ENCODE measurements around the gene TEX55. TPM values are rescaled to one million over a fixed set of nuclear protein-coding genes. Genes with fewer than 3 reads are reported as not detected.

TEX55 gene
- total RNA-seq, 2 donors from 2014 or later = not detected

- Histone ChIP-seq H3K9me3 (no peaks in the 10 kb centered on the region), H3K4me1 (no peaks in the 10 kb centered on the region), H3K36me3 (no peaks in the 10 kb centered on the region), H3K4me3 (no peak overlapping the region), H3K27ac (no peak overlapping the region), H3K27me3 (no peaks in the 10 kb centered on the region)
- DNase-seq (ENCODE audit: low spot score) = no peak
- no peak for TF ChIP-seq CTCF (IDR thresholded peaks at IDR 0.05)
These were observed 24.9 kb downstream of the TEX55 start for GRCh38 chr3:119170821-119171220.

GRCh38 chr3:119173325-119173724, 27.4 kb downstream of the TEX55 start, which contains the start of gene UPK1B:
Gene UPK1B (plus strand): TSS chr3:119173598. CDS start chr3:119186742, 13,144 bp downstream.
- DNase-seq (ENCODE audit: low spot score) = no peak
- H3K4me3 ChIP-seq = no peak within 1 kb of the TSS
- H3K9me3 ChIP-seq = no peaks in the 10 kb centered on the region
- no peaks in the 10 kb centered on the region for H3K27me3 ChIP-seq
- H3K36me3 ChIP-seq = no peaks in the 10 kb centered on the region
- TF ChIP-seq CTCF (IDR thresholded peaks at IDR 0.05) = no peak
- H3K27ac ChIP-seq = no peak within 1 kb of the TSS
- no peaks in the 10 kb centered on the region for H3K4me1 ChIP-seq

- no peak overlapping the region for H3K4me3 ChIP-seq
- no peaks in the 10 kb centered on the region for H3K9me3 ChIP-seq
- H3K36me3 ChIP-seq = no peaks in the 10 kb centered on the region
- no peak for DNase-seq (ENCODE audit: low spot score)
- H3K27ac ChIP-seq = no peak overlapping the region
- H3K27me3 ChIP-seq = no peaks in the 10 kb centered on the region
- no peak for TF ChIP-seq CTCF (IDR thresholded peaks at IDR 0.05)
- no peaks in the 10 kb centered on the region for H3K4me1 ChIP-seq
These were observed 30.1 kb downstream of the TEX55 start for GRCh38 chr3:119175872-119176756.

GRCh38 chr3:119176778-119177177, 30.8 kb downstream of the TEX55 start:
- no peaks in the 10 kb centered on the region for H3K36me3 ChIP-seq
- no peaks in the 10 kb centered on the region for H3K9me3 ChIP-seq
- no peak for TF ChIP-seq CTCF (IDR thresholded peaks at IDR 0.05)
- no peaks in the 10 kb centered on the region for H3K4me1 ChIP-seq
- no peaks in the 10 kb centered on the region for H3K27me3 ChIP-seq
- no peak for DNase-seq (ENCODE audit: low spot score)
- no peak overlapping the region for H3K4me3 ChIP-seq
- no peak overlapping the region for H3K27ac ChIP-seq

GRCh38 chr3:119177321-119177720, 31.4 kb downstream of the TEX55 start:
- no peak for DNase-seq (ENCODE audit: low spot score)
- no peaks in the 10 kb centered on the region for H3K4me1 ChIP-seq
- H3K9me3 ChIP-seq = no peaks in the 10 kb centered on the region
- TF ChIP-seq CTCF (IDR thresholded peaks at IDR 0.05) = no peak
- no peaks in the 10 kb centered on the region for H3K36me3 ChIP-seq
- H3K27me3 ChIP-seq = no peaks in the 10 kb centered on the region
- no peak overlapping the region for H3K4me3 ChIP-seq
- no peak overlapping the region for H3K27ac ChIP-seq

Data from right atrium auricular region (tissue), 2 donors.